ENCODE results near the gene NR2C2. TPM values are rescaled to one million over a fixed set of nuclear protein-coding genes. Genes with fewer than 3 reads are reported as not detected.

NR2C2 gene
- total RNA-seq, 2 experiments from 2014 or later: 35.9 to 62.1 TPM

GRCh38 chr3:15086699-15087098 lies 139.3 kb downstream of the NR2C2 start:
- DNase-seq (ENCODE audit: low spot score): no peak
- Histone ChIP-seq H3K9me2 (ENCODE audit: insufficient read depth, low read length) (no peaks in the 10 kb centered on the region), H3K9me3 (ENCODE audit: low read length) (no peaks in the 10 kb centered on the region), H3K36me3 (ENCODE audit: insufficient read depth, low read length) (peaks cover 86% of the 10 kb centered on the region), H3K27ac (ENCODE audit: low read depth, low read length, poor library complexity, severe bottlenecking) (no peak overlapping the region), H3K4me2 (ENCODE audit: low read length) (no peak overlapping the region), H4K20me1 (ENCODE audit: insufficient read depth, low read length) (no peaks in the 10 kb centered on the region), H2AFZ (ENCODE audit: low read length) (no peak overlapping the region), H3K4me3 (ENCODE audit: low read depth, low read length, poor library complexity, severe bottlenecking) (no peak overlapping the region), H3K79me2 (ENCODE audit: insufficient read depth, low read depth, low read length) (no peaks in the 10 kb centered on the region), H3K4me1 (ENCODE audit: insufficient read depth, low read length, poor library complexity, severe bottlenecking) (no peaks in the 10 kb centered on the region)
- CTCF ChIA-PET (ENCODE audit: unreplicated experiment): no interaction called here
- TF ChIP-seq EZH2phosphoT487 (IDR thresholded peaks at IDR 0.05; ENCODE audit: borderline replicate concordance, low read depth, low read length): no peak
- no peak for TF ChIP-seq CTCF (conservative IDR thresholded peaks at IDR 0.05; ENCODE audit: low read length)
- intact Hi-C loops (cut with micrococcal nuclease; ENCODE audit: unreplicated experiment): no loop called here
- POLR2A ChIA-PET: interaction anchor here (0.6 kb wide), 1 partner anchor 1645 kb away, joined by 3 read pairs; no protein-coding TSS in a partner anchor
- no TSS peak for BruUV-seq (replicated peaks)

GRCh38 chr3:15089201-15089600 lies 141.8 kb downstream of the NR2C2 start:
- no peak for TF ChIP-seq CTCF (conservative IDR thresholded peaks at IDR 0.05; ENCODE audit: low read length)
- no peak for TF ChIP-seq EZH2phosphoT487 (IDR thresholded peaks at IDR 0.05; ENCODE audit: borderline replicate concordance, low read depth, low read length)
- no peaks in the 10 kb centered on the region for H3K4me1 ChIP-seq (ENCODE audit: insufficient read depth, low read length, poor library complexity, severe bottlenecking)
- H4K20me1 ChIP-seq (ENCODE audit: insufficient read depth, low read length): no peaks in the 10 kb centered on the region
- no peak overlapping the region for H3K4me3 ChIP-seq (ENCODE audit: low read depth, low read length, poor library complexity, severe bottlenecking)
- CTCF ChIA-PET (ENCODE audit: unreplicated experiment): interaction anchor here (0.5 kb wide), 1 partner anchor 28 kb away, joined by 3 read pairs; no protein-coding TSS in a partner anchor
- H3K79me2 ChIP-seq (ENCODE audit: insufficient read depth, low read depth, low read length): no peaks in the 10 kb centered on the region
- H3K9me2 ChIP-seq (ENCODE audit: insufficient read depth, low read length): no peaks in the 10 kb centered on the region
- no peak overlapping the region for H3K4me2 ChIP-seq (ENCODE audit: low read length)
- no TSS peak for BruUV-seq (replicated peaks)
- peaks cover 85% of the 10 kb centered on the region for H3K36me3 ChIP-seq (ENCODE audit: insufficient read depth, low read length)
- POLR2A ChIA-PET: interaction anchor here (0.6 to 1.2 kb wide), 3 partner anchors 12 to 1393 kb away, joined by 3 to 4 read pairs (median 3); no protein-coding TSS in a partner anchor
- H3K9me3 ChIP-seq (ENCODE audit: low read length): no peaks in the 10 kb centered on the region
- H2AFZ ChIP-seq (ENCODE audit: low read length): no peak overlapping the region
- intact Hi-C loops (cut with micrococcal nuclease; ENCODE audit: unreplicated experiment): no loop called here
- DNase-seq (ENCODE audit: low spot score): no peak
- H3K27ac ChIP-seq (ENCODE audit: low read depth, low read length, poor library complexity, severe bottlenecking): no peak overlapping the region

GRCh38 chr3:15091575-15091974 lies 144.2 kb downstream of the NR2C2 start:
- DNase-seq (ENCODE audit: low spot score): no peak
- CTCF ChIA-PET (ENCODE audit: unreplicated experiment): interaction anchor here (0.6 kb wide), 1 partner anchor 405 kb away, joined by 3 read pairs; no protein-coding TSS in a partner anchor
- Histone ChIP-seq H2AFZ (ENCODE audit: low read length) (no peak overlapping the region), H4K20me1 (ENCODE audit: insufficient read depth, low read length) (no peaks in the 10 kb centered on the region), H3K4me2 (ENCODE audit: low read length) (no peak overlapping the region), H3K36me3 (ENCODE audit: insufficient read depth, low read length) (peaks cover 85% of the 10 kb centered on the region), H3K9me3 (ENCODE audit: low read length) (no peaks in the 10 kb centered on the region), H3K4me1 (ENCODE audit: insufficient read depth, low read length, poor library complexity, severe bottlenecking) (no peaks in the 10 kb centered on the region), H3K27ac (ENCODE audit: low read depth, low read length, poor library complexity, severe bottlenecking) (no peak overlapping the region), H3K79me2 (ENCODE audit: insufficient read depth, low read depth, low read length) (peaks cover under 1% of the 10 kb centered on the region; the same call in 1 of the 2 replicates), H3K9me2 (ENCODE audit: insufficient read depth, low read length) (no peaks in the 10 kb centered on the region), H3K4me3 (ENCODE audit: low read depth, low read length, poor library complexity, severe bottlenecking) (no peak overlapping the region)
- POLR2A ChIA-PET: interaction anchor here (1.1 to 1.3 kb wide), 2 partner anchors 8 to 13 kb away, joined by 8 to 9 read pairs; no protein-coding TSS in a partner anchor
- no peak for TF ChIP-seq CTCF (conservative IDR thresholded peaks at IDR 0.05; ENCODE audit: low read length)
- TF ChIP-seq EZH2phosphoT487 (IDR thresholded peaks at IDR 0.05; ENCODE audit: borderline replicate concordance, low read depth, low read length): no peak
- intact Hi-C loops (cut with micrococcal nuclease; ENCODE audit: unreplicated experiment): no loop called here
- no TSS peak for BruUV-seq (replicated peaks)

All from OCI-LY7 (cell line).